Stomach (tissue), 4 donors: ENCODE data around the gene CALHM3.

Experiments
- POLR2AphosphoS5 ChIP-seq, 3 donors: sonication (generic); formaldehyde crosslinking; IDR thresholded peaks; one replicate each; pipeline ENCODE4 v1.6.1; 2016; ENCODE audit warnings: antibody characterized with exemption in 3 of 3
- TF ChIP-seq, protein P1 (sequence below), 7 experiments: fragments of 450-650 bp in 4 of 7; fragments of 200-600 bp in 3 of 7; sonication (generic) in 3 of 7; IDR thresholded peaks; one replicate each; pipeline ENCODE4 v1.5.1; 2016 to 2019; ENCODE audit warnings: antibody characterized with exemption in 7 of 7, control low read depth in 2 of 7, mild to moderate bottlenecking in 1 of 7

DNA sequence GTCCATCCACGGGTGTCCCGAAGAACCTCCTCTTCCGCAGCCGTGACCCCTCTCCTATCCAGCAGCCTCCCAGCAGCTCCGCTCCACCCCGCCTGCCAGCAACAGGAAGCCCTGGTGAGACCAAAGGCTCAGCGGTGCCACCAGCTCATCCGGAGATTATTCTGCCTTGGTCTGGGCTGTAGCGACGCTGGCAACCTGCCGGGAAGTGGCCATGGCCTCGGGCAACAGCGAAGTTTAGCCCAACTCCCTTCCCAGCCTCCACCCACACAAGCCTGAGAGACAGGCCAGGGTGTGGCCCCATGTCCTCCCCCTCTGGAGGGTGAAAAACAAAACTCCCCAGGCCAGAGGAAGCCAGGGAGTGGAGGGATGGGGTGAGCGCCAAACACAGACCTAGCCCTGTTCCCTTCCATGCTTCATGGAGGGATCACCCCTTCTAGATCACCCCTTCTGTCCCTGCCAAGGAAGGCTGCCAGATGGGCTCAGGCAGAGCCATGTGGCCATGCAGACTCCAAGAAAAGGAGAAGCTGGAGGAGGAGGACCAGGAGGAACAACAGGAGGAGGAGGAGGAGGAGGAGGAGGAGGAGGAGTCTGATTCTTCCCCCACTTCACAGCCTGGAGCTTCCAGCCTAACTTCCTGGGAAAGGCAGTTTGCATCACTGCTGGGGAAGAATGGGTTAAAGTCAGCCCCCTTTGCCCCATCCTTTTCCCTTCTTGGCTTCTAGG, 27.8 kb downstream of the CALHM3 start:
- TF ChIP-seq, protein P1, sequence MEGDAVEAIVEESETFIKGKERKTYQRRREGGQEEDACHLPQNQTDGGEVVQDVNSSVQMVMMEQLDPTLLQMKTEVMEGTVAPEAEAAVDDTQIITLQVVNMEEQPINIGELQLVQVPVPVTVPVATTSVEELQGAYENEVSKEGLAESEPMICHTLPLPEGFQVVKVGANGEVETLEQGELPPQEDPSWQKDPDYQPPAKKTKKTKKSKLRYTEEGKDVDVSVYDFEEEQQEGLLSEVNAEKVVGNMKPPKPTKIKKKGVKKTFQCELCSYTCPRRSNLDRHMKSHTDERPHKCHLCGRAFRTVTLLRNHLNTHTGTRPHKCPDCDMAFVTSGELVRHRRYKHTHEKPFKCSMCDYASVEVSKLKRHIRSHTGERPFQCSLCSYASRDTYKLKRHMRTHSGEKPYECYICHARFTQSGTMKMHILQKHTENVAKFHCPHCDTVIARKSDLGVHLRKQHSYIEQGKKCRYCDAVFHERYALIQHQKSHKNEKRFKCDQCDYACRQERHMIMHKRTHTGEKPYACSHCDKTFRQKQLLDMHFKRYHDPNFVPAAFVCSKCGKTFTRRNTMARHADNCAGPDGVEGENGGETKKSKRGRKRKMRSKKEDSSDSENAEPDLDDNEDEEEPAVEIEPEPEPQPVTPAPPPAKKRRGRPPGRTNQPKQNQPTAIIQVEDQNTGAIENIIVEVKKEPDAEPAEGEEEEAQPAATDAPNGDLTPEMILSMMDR (IDR thresholded peaks at IDR 0.05): no peak
- TF ChIP-seq POLR2AphosphoS5 (IDR thresholded peaks at IDR 0.05): peak in 2 of 3 donors; percentile 19 to 35
